Osteoblast (primary cell): ENCODE data around the gene ULBP1. TPM values are rescaled to one million over a fixed set of nuclear protein-coding genes. Genes with fewer than 3 reads are reported as not detected.
"Not testable (repeated sequence)": the region's sequence is repeated elsewhere in the genome, so short reads cannot be mapped to it uniquely, and the experiment has no call there.

Experiments used
- DNase-seq: peaks from one replicate; pipeline ENCODE4 v3.0.0; 2011; ENCODE audit warnings: low spot score, mixed read lengths; ENCODE audit not compliant: insufficient read length; ENCODE audit errors: missing footprints
- H2AFZ ChIP-seq: 2 replicates; pipeline ENCODE4 v1.6.0; 2011; ENCODE audit warnings: mild to moderate bottlenecking, low read length
- H3K27ac ChIP-seq: 2 replicates; pipeline ENCODE4 v1.5.1; 2011; ENCODE audit warnings: mild to moderate bottlenecking, low read depth, low read length, moderate library complexity
- H3K27me3 ChIP-seq: 2 replicates; pipeline ENCODE4 v1.6.0; 2012; ENCODE audit warnings: mild to moderate bottlenecking, control low read depth, inconsistent platforms, low read length, moderate library complexity; ENCODE audit not compliant: insufficient read depth
- H3K36me3 ChIP-seq: 2 replicates; pipeline ENCODE4 v1.5.1; 2011; ENCODE audit warnings: mild to moderate bottlenecking, low read length, control low read depth, moderate library complexity; ENCODE audit not compliant: insufficient read depth
- H3K4me1 ChIP-seq: 2 replicates; pipeline ENCODE4 v1.5.1; 2011; ENCODE audit warnings: mild to moderate bottlenecking, low read length, control low read depth, moderate library complexity; ENCODE audit not compliant: insufficient read depth
- H3K4me2 ChIP-seq: 2 replicates; pipeline ENCODE4 v1.6.0; 2011; ENCODE audit warnings: mild to moderate bottlenecking, low read length; ENCODE audit not compliant: insufficient read depth
- H3K4me3 ChIP-seq: fragments of 200-600 bp; sonication (generic); 3 replicates; pipeline ENCODE4 v1.5.1; 2012; ENCODE audit warnings: mild to moderate bottlenecking, low read length, inconsistent platforms; ENCODE audit not compliant: insufficient read depth
- H3K79me2 ChIP-seq: 2 replicates; pipeline ENCODE4 v1.6.0; 2012; ENCODE audit warnings: mild to moderate bottlenecking, low read length, control low read depth, inconsistent platforms; ENCODE audit not compliant: insufficient read depth
- H3K9me3 ChIP-seq: 2 replicates; pipeline ENCODE4 v1.5.1; 2011; ENCODE audit warnings: low read depth, low read length, control low read depth
- H4K20me1 ChIP-seq: 2 replicates; pipeline ENCODE4 v1.6.0; 2012; ENCODE audit warnings: mild to moderate bottlenecking, low read length, control low read depth; ENCODE audit not compliant: insufficient read depth
- CTCF ChIP-seq: IDR thresholded peaks from 2 replicates; pipeline ENCODE4 v1.5.1; 2011; ENCODE audit warnings: mild to moderate bottlenecking, low read depth, low read length, moderate library complexity; ENCODE audit errors: extremely low read depth
- total RNA-seq: library from RNA; depleted of rRNA; stranded (reverse); fragments of >200 nt; gene quantifications from 2 replicates; pipeline ENCODE4 v1.2.3, GENCODE V29; 2012

ULBP1 gene
- total RNA-seq, 1 donor: 0.72 TPM

GRCh38 chr6:149925253-149925973 is 38.3 kb upstream of the ULBP1 start:
- Histone ChIP-seq H3K79me2 (no peaks in the 10 kb centered on the region), H3K36me3 (no peaks in the 10 kb centered on the region), H3K27me3 (peaks cover 14% of the 10 kb centered on the region), H3K27ac (peak overlapping the region; percentile 58), H3K4me3 (peak overlapping the region; percentile 78), H3K4me2 (peak overlapping the region; percentile 95), H3K4me1 (peaks cover 7% of the 10 kb centered on the region), H3K9me3 (no peaks in the 10 kb centered on the region), H2AFZ (peak overlapping the region; percentile 94), H4K20me1 (no peaks in the 10 kb centered on the region)
- no peak for TF ChIP-seq CTCF
- DNase-seq: peak; percentile 42

- Histone ChIP-seq H3K27me3 (peaks cover 22% of the 10 kb centered on the region), H2AFZ (peak overlapping the region; percentile 94), H3K9me3 (no peaks in the 10 kb centered on the region), H4K20me1 (no peaks in the 10 kb centered on the region), H3K4me2 (peak overlapping the region; percentile 95), H3K4me1 (peaks cover 7% of the 10 kb centered on the region), H3K4me3 (peak overlapping the region; percentile 78), H3K27ac (peak overlapping the region; percentile 58), H3K36me3 (no peaks in the 10 kb centered on the region), H3K79me2 (no peaks in the 10 kb centered on the region)
- peak; percentile 89 for TF ChIP-seq CTCF
- DNase-seq: peak; percentile 71
Measured at GRCh38 chr6:149925974-149926777, 37.6 kb upstream of the ULBP1 start.

- not testable (repeated sequence) for H3K4me2 ChIP-seq, H4K20me1 ChIP-seq, H3K27ac ChIP-seq, H3K79me2 ChIP-seq, H3K9me3 ChIP-seq, H3K4me3 ChIP-seq, DNase-seq, H3K36me3 ChIP-seq, H3K4me1 ChIP-seq, H2AFZ ChIP-seq
- H3K27me3 ChIP-seq: peaks cover 26% of the 10 kb centered on the region
Measured at GRCh38 chr6:149927025-149927424, 36.7 kb upstream of the ULBP1 start.

GRCh38 chr6:149929422-149929821 is 34.3 kb upstream of the ULBP1 start:
- no peak overlapping the region for H3K4me3 ChIP-seq
- H3K36me3 ChIP-seq: no peaks in the 10 kb centered on the region
- no peak for DNase-seq
- peaks cover 32% of the 10 kb centered on the region for H3K27me3 ChIP-seq
- no peak overlapping the region for H3K27ac ChIP-seq
- H2AFZ ChIP-seq: no peak overlapping the region
- H3K79me2 ChIP-seq: no peaks in the 10 kb centered on the region
- H3K4me1 ChIP-seq: peaks cover 5% of the 10 kb centered on the region
- H4K20me1 ChIP-seq: no peaks in the 10 kb centered on the region
- peak; percentile 57 for TF ChIP-seq CTCF
- H3K4me2 ChIP-seq: no peak overlapping the region
- no peaks in the 10 kb centered on the region for H3K9me3 ChIP-seq
